Measurements from ENCODE around the gene LAMP5.
A peak's percentile ranks its signal among the peaks of the same experiment; 100 is the strongest.

The LAMP5 gene

DNA sequence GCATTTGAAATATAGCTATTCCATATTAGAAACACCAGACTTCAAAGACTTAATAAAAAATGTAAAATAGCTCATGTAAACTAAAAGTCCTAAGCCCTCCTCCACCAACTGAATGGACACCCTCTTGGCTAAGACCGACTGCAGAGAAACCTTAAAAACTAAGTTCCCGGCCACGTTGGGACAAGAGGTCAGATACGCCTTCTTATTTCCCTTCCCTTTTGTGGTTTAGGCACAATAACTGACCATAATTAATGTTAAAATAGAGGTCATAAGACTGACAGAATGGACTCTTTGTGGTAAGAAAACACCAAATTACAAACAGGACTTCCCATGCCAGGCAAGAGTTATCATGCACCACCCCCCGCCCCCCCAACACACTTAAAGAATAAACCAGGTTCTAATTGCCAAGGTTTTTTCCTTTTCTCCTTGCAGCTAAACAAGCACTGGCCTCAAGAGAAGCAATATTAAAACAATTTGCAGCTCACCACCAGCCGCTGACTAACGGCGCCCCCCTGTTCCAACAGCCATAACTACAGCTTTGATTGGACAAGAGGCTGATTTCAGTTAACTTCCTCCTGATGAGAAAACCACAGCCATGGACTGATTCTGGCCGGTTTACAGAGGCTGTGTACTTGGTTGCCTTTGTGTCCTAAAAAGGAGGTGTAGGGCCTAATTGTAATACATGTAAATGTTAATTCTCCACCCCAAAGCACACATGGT is 10.7 kb upstream of the LAMP5 start:
- no peaks in the 10 kb centered on the region for H3K4me1 ChIP-seq (ENCODE audit: insufficient read depth, poor library complexity, severe bottlenecking)
- DNase-seq (ENCODE audit: low spot score) = no peak
- no peaks in the 10 kb centered on the region for H3K36me3 ChIP-seq (ENCODE audit: low read depth)
- H3K27me3 ChIP-seq (ENCODE audit: insufficient read depth, poor library complexity, severe bottlenecking) = peaks cover 17% of the 10 kb centered on the region
- ATAC-seq (ENCODE audit: low read depth) = no peak
- no peak overlapping the region for H3K27ac ChIP-seq (ENCODE audit: poor library complexity, severe bottlenecking)
- H3K4me3 ChIP-seq (ENCODE audit: severe bottlenecking) = no peak overlapping the region
- no peaks in the 10 kb centered on the region for H3K9me3 ChIP-seq (ENCODE audit: severe bottlenecking)
- TF ChIP-seq, protein P1, sequence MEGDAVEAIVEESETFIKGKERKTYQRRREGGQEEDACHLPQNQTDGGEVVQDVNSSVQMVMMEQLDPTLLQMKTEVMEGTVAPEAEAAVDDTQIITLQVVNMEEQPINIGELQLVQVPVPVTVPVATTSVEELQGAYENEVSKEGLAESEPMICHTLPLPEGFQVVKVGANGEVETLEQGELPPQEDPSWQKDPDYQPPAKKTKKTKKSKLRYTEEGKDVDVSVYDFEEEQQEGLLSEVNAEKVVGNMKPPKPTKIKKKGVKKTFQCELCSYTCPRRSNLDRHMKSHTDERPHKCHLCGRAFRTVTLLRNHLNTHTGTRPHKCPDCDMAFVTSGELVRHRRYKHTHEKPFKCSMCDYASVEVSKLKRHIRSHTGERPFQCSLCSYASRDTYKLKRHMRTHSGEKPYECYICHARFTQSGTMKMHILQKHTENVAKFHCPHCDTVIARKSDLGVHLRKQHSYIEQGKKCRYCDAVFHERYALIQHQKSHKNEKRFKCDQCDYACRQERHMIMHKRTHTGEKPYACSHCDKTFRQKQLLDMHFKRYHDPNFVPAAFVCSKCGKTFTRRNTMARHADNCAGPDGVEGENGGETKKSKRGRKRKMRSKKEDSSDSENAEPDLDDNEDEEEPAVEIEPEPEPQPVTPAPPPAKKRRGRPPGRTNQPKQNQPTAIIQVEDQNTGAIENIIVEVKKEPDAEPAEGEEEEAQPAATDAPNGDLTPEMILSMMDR (IDR thresholded peaks at IDR 0.05; ENCODE audit: poor library complexity, severe bottlenecking) = peak; percentile 18

GRCh38 chr20:9506280-9506821 is 8.0 kb upstream of the LAMP5 start:
- Histone ChIP-seq H3K27me3 (ENCODE audit: insufficient read depth, poor library complexity, severe bottlenecking) (peaks cover 39% of the 10 kb centered on the region), H3K36me3 (ENCODE audit: low read depth) (no peaks in the 10 kb centered on the region), H3K9me3 (ENCODE audit: severe bottlenecking) (no peaks in the 10 kb centered on the region), H3K27ac (ENCODE audit: poor library complexity, severe bottlenecking) (no peak overlapping the region), H3K4me3 (ENCODE audit: severe bottlenecking) (no peak overlapping the region), H3K4me1 (ENCODE audit: insufficient read depth, poor library complexity, severe bottlenecking) (no peaks in the 10 kb centered on the region)
- TF ChIP-seq, protein P1 (IDR thresholded peaks at IDR 0.05; ENCODE audit: poor library complexity, severe bottlenecking) = no peak
- ATAC-seq (ENCODE audit: low read depth) = no peak
- no peak for DNase-seq (ENCODE audit: low spot score)

GRCh38 chr20:9506964-9507369 is 7.4 kb upstream of the LAMP5 start:
- Histone ChIP-seq H3K36me3 (ENCODE audit: low read depth) (no peaks in the 10 kb centered on the region), H3K4me3 (ENCODE audit: severe bottlenecking) (no peak overlapping the region), H3K4me1 (ENCODE audit: insufficient read depth, poor library complexity, severe bottlenecking) (no peaks in the 10 kb centered on the region), H3K27ac (ENCODE audit: poor library complexity, severe bottlenecking) (no peak overlapping the region), H3K27me3 (ENCODE audit: insufficient read depth, poor library complexity, severe bottlenecking) (peaks cover 45% of the 10 kb centered on the region), H3K9me3 (ENCODE audit: severe bottlenecking) (no peaks in the 10 kb centered on the region)
- TF ChIP-seq, protein P1 (IDR thresholded peaks at IDR 0.05; ENCODE audit: poor library complexity, severe bottlenecking) = no peak
- peak; percentile 62 for DNase-seq (ENCODE audit: low spot score)
- ATAC-seq (ENCODE audit: low read depth) = no peak

DNA sequence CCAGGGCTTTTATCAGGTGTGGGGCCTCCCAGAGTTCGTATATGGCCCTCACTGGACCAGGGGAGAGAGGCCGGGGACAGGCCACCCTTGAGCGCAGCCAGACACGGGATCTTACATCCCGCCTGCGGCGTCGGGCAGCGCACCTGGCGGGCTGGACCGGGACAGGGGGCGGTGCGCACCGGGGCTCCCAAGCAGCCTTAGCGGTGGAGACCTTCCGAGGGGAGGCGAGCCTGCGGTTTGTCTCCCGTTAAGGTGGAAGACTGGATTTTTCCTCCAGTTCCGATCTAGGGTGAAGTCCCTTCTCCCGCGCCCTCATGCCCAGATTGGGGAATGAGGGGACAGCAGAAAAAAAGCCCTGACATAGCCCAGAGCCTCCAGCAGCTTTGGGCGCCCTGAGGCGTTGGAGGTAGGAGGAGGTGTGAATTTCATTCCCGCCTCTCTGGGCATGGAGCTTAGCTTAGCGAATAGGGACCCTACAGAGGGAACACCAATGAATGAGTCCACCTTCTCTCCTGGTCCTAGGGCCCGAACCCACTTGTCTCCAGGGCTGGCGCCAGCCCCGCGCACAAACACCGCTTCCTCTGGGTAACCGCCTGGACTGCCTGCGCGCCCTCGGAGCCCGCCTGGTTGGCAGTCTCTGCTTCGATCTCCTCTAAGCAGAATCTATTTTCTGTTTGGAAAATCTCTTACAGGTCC is 6.7 kb upstream of the LAMP5 start:
- TF ChIP-seq, protein P1 (IDR thresholded peaks at IDR 0.05; ENCODE audit: poor library complexity, severe bottlenecking) = no peak
- H3K27ac ChIP-seq (ENCODE audit: poor library complexity, severe bottlenecking) = no peak overlapping the region
- DNase-seq (ENCODE audit: low spot score) (no peak), ATAC-seq (ENCODE audit: low read depth) (no peak)
- no peaks in the 10 kb centered on the region for H3K4me1 ChIP-seq (ENCODE audit: insufficient read depth, poor library complexity, severe bottlenecking)
- peaks cover 52% of the 10 kb centered on the region for H3K27me3 ChIP-seq (ENCODE audit: insufficient read depth, poor library complexity, severe bottlenecking)
- H3K9me3 ChIP-seq (ENCODE audit: severe bottlenecking) = no peaks in the 10 kb centered on the region
- no peak overlapping the region for H3K4me3 ChIP-seq (ENCODE audit: severe bottlenecking)
- no peaks in the 10 kb centered on the region for H3K36me3 ChIP-seq (ENCODE audit: low read depth)

All from RWPE2 (cell line).